Activated CD8-positive, alpha-beta memory T cell treated with anti-CD3 and anti-CD28 coated beads for 48 hours (primary cell): ENCODE measurements around the gene PAX5.

ENCODE experiments used
- DNase-seq, 3 experiments: peaks; one replicate each; pipeline ENCODE4 v3.0.0-alpha.2; 2020; ENCODE audit warnings: low read depth in 2 of 3, low spot score in 2 of 3

Gene PAX5

DNA sequence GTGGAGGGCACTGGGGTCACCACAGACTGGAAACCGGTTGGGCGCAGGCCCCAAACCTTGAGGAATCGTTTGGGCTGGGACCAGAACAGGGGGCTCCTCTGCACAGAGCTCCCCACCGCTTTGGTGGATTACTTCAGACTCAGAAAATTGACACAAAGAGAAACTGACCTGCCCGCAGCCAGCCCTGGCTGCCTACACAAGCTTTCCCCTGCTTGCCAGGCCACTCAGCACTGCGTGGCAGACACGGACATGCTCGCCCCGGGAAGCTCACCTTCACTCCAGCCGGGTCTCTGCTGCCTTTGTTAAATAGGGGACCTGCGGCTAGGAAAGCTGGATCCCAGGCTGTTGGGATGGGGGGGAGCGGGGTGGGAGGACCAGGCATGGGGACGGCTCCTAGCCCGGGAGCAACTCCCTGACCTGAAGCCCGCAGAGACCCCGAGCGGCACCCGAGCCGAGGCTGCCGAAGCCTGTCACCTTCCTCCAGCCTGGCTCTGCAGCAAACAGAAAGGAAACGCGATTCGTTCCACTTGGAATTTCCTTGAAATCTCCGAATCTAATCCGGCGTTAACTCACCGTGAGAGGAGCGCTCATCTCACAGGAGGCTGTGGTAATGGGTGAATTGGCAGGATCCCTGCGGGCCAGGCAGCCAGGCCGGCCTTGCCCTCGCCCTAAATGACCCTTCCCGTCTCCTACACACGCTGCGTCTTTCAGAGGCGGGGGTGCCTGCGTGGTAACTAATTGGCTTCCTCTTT is 8.8 kb downstream of the PAX5 start:
- no peak for DNase-seq

DNA sequence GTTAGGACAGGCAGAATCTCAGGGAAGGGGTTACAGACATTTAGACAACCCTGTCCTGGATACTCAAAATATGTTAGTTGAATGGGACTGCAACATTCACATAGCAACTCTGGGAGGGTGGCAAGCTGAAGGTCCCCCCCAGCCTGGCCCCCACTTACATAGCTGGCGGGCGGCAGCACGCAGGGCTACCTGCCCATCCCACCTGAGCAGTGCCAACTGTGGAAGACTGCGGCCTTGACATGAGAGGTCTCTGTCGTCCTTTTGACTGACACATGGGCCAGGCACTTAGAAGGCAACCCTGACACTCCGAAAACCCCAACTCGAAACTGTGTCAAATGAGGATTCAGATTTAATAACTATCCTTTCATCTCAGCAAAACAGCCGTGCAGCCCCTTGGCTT is 16.5 kb downstream of the PAX5 start:
- no peak for DNase-seq

DNA sequence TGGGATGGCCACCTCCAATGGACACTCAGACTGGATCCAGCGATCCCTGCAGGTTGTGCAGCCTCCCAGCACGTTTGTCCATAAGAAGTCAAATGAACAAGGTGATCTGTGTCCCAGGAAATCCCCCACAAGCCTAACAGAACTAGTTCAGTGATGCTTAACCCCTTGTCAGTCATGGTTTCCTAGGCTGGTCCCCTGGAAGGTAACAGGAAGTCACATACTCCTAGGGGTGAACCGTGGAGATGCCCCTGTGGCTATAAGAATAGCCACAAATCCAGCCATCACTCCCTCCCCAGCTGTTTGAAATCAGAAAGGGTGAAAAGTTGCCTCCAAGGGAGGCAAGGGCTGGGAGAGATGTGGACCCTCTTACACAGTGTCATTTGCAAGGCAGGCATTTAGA is 22.5 kb downstream of the PAX5 start:
- no peak for DNase-seq

DNA sequence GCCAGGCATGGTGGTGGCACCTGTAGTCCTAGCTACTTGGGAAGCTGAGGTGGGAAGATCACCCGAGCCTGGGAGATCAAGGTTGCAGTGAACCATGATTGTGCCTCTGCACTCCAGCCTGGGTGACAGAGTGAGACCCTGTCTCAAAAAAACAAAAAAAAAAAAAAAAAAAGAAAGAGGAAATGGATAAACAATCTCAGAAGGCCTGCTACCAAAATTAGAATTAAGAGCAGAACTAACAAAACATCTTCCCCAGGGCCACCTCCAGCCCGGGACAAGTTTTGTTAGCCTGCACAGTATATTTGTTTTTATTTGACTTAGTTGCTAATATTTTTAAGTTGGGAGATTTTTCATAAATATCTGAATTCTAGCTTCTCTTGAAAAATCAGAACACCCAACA is 23.1 kb downstream of the PAX5 start:
- DNase-seq: no peak

DNA sequence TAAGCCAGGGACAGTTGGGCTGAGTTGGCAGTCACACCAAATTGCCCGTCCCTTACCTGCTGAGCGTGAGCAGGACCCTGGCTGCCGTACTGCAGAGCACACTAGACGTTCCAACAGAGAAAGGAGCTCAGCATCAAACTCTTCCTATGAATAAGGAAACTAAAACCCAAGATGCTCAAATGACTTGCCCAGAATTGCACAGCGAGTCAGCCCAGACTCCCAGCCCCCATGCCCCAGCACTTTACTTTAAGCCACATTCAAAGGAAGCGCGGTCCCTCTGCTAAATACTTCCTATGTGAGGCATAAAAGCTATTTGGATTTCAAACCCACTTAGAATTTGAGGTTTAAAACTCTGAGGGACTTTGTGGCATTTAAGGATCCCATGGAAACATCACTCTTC is 23.9 kb downstream of the PAX5 start:
- no peak for DNase-seq

DNA sequence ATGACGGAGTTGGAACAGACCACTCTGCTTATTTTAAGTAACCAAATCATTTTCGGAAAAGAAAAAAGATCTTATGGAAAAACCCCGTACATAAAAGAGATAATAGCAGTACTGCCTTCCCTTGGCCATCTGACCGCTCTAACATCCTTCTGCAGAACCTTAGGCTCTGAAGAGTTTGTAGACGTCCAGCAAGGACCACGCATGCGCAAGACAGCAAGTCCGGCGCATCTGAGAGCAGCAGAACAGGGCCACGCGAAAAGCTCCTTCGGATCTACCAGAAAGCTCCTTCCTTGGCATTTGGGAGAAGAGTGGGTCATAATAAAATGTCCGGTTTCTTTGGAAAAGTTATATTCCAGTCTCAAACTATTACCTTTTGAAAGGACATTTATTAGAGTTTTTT is 26.8 kb downstream of the PAX5 start:
- no peak for DNase-seq

DNA sequence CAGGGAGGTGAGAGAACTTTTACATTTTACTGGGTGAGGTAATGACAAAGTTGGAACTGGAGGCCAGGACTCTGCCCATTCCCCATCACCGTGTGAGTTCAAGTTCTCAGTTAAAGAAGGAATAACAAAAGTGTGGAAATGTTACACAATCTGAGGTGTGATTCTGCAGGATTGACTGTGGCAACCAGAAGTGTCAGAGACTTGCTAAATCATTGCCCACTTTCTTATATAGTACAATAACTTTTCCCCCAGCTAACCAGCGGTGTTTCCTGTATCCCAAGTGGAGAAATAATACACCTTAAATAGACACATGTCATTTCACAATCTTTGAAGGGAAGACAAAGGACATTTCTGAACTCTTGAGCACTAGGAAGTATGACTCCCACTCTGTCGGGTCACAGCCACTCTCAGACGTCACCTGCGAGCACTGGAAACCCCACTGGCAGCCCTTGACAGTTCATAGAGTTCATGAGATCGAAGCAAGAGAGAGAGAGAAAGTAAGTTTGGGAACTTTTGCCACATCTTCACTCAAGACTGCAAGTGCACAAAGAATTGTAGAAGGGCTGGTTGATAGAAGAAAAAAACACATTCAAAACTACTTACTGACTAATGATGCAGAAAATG is 28.4 kb downstream of the PAX5 start:
- no peak for DNase-seq

DNA sequence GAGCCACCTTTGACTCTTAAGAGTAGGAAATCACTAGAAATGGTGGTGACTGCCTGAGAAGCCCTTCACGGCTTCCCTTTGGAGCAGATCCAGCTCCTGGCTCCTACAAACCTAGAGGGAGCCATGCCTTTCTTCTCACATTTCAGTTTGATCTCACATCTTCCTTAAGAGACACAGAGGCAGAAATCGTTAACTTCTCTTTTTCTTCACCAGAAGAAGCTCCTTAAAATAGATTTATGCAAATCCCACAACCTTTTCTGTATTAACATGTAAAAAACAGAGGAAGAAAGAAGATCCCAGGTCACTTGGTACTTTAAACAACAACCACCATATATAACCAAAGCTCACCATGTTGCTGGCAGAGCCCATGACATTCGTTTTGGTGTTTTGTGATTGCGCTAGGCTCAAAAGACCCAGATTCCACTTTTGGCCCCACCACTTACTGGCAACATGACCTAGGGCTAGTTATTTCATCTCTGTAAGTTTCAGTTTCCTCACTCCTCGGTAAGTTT is 29.6 kb downstream of the PAX5 start:
- DNase-seq: no peak

DNA sequence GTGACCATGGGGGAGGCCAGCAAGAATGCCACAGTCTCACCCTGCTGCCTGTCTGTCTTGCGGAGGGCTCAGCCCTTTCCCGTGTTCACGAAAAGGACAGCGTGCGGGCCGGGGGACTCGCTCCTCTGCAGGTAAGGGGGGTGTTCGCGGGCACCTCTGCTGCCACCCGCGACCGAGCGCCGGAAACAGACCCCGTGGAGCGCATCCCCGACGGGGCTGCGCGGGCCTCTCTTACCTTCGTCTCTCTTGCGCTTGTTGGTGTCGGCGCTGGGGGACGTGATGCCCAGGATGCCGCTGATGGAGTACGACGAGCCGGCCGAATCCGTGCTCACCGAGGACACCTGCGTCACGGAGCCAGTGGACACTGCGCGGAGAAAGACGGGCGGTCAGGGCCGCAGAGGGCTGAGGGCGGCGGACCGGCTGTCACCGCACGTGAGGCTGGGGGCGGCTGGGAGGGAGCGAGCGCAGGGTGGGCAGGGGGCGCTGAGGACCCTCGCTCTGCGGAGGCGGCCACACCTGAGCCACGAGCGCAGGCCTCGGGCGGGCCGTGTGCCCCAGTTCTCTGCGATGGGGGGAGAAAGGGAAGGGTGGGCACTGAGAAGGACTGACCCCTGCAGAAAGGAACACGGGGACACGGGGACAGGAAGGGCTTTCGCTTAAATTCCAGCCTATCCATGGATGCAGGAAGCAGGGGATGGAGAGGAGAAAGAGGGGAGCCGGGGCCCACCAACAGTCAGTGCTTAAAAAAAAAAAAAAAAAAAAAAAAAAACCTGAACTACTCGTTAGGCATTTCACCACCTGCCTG is 31.5 kb downstream of the PAX5 start:
- DNase-seq: no peak

DNA sequence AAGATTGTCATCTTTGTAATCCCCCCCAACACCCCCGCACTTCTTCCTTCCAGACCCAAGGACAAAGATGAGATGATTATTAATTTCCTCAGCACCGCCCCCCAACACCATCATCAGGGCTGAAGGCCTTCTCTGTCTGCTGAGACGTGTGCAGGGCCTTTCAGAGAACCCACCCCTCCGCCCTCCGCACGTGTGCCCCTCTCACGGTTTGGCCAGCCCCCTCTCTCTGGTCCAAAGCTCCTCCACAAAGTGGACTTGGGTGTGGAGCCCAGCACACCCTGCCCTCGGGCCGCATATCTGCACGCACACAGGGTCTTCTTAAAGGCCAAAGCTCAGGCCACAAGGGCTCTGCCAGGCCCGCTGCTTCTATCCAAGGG is 32.0 kb downstream of the PAX5 start:
- no peak for DNase-seq

DNA sequence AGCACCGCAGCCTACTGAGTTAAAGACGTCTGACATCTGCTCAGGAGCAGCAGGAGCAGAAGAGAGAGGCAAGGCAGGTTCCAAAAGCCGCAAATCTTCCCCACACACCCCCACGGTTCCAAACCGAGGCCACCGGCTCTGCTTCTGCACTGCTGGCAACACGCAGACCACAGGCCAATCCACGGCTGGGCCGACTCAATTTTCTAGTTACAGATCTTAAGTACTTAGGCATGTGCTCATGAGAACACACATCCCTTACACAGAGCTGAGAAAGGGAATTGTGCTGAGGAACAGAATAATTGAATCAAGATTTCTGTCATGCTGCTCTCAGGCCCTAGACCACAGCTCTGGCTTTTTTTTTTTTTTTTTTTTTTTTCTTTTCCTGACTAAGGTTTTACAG is 32.6 kb downstream of the PAX5 start:
- no peak for DNase-seq

DNA sequence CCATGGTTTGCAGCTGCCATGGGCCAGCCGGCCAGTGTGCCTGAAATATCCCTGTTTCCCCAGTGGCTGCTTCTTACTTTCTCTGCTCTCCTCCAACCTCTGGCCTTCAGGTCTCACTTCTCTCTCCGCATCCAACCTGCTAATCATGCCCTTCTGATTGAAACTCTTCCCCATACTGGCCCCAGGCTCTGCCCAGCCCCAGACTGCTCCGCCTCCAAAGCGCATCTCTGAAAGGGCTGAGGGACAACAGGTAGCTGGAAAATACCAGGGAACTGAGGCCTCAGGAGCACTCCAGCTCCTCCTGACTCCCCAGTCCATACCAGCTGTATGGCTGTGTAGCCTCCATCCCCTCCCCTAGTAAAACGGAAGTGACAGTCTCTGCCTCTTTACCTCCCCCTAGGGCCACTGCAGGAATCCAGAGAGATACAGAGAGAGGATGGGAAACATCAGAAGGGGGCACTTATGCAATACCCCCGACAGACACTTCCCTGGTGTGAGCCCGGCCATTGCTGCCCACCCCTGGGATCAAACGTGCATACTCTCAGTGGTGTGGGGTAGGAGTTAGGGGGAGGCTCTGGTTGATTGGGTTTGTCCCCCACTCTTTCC is 34.2 kb downstream of the PAX5 start:
- no peak for DNase-seq

DNA sequence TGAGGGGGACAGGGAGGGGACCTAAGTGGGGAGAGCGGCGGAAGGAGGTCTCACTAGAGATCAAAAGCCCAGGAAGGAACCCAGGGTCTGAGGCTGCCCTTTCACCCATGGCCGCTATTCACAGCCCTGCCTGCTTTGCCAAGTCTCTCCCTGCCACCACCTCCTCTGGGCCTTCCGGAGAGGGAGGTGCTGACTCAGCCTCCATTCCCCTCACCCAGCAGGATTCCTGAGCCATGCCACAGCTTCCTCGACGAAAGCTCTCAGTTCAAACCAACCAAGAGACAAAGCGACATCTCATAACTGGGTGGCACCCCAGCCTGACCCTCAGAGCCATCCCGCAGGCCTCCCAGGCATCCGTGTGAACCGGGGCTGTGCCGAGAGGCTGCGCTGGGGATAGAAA is 36.7 kb downstream of the PAX5 start:
- DNase-seq: no peak

DNA sequence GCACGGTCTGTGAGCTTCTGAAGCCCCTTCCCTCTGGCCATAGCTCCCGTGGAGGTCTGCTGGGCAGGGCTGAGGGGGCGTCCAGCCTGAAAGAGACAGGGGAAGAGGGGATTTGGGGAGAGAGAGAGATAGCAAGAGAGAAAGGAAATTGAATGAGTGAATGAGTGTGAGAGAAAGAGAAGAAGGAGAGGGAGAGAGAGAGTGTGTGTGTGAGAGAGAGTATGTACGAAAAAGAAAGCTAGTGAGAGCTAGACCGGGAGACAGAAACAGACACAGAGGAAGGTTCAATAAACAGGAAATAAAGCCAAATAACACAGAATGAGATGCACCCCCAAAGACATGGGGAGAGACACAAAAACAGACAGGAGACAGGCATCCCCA is 37.4 kb downstream of the PAX5 start:
- DNase-seq: no peak

DNA sequence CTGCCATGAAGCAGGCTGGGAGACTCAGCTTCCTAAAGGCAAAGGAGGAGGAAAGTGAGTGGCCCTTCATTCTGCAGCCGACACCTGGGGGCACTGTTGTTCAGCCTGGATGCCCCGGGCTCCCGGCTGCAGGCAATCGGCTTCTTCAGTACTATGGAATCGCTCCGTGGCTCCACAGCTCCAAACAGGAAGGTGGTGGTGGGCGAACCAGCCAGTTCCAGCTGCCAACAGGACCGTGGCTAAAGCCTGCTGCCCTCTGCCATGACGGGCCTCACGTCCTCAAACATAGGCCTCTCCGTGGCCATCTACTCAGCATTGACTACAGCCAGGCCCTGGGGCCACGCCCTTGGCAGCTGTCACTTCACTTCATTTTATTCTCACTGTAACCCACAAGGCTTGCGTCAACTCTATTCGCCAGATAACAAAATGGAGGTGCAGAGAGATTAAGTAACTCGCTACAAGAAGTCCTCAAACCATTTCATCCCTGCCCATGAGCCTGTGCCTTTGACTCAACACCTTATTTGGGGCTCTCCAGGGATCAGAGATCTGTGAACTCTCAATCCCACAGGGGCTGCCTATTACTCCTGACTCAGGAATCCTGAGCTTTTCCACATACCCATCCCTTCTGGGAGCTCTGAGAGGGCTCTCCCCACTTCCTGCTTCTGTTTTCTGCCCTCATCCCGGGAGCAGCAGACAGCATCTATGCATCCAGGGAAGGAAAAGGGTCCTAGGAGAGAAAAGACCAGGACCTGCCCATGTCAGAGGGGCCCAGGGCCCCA is 38.0 kb downstream of the PAX5 start:
- no peak for DNase-seq

DNA sequence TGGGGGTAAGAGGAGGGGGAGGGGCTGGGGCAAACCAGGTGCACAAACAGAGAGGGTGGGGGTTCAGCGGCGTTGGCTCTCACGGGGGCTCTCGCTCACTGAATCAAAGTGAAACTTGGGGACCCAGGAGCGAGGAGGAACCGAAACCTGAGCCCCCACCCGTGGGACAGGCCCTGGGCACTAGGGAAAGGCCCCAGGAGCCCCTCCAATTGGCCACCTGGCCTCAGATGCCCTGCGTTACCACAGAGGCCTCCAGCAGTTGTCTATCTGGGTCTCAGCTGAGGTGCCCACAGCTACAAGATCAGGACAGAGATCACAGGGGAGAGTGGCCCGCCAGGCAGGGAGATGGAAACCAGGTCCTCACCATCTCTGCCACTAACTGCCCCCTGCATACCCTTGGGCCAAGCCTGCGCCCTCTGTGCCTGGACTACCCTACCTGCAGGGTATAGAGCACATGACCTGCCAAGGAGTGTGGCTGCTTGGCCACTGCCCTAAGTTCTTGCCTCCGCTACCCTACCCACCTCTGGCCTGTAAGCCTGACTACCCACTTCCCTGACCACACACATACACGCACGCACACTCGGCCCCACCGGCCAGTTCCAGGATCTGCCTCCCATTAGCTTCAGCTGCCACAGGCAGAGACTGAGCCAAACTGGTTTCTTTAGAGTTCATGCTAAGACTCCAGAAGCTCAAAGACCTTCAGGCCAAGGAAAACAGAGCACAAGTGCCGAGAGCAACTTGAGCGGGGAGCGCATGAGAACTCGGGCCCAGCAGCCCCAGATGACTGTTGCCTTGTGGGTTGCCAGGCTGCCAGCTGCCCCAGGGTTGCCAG is 39.9 kb downstream of the PAX5 start:
- DNase-seq: no peak

DNA sequence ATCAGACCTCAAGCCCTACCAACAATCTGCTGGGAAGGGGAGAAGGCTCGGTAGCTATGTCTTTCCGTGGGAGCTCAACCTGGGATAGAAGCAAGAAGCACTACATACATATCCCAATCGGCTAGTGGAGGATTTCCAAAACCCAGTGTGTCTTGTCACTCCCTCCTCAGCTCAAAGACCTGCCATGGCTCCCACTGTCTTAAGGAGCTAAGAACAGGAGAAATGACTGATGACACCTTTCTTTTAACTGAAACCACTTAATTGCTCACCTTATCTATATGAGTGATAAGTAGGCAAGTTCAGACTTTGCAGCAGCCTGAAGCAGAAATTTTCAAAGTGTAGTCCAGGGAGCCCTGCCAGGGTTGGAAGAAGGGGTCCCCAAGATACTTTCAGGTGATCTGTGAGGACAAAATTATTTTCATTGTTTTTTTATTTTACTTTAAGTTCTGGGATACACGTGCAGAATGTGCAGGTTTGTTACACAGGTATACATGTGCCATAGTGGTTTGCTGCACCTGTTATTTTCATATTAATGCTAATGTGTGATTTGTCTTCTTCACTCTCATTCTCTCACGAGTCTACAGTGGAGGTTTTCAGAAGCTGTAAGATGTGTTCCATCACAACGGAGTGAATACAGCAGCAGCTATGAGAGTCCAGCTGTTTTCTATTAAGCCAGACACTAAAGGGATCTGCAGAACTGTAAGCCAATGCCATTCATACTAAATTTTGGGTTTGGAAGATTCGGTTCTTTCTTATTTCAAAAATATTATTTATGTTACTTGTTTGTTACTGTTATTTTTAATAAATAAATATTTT is 41.4 kb downstream of the PAX5 start:
- DNase-seq: no peak

DNA sequence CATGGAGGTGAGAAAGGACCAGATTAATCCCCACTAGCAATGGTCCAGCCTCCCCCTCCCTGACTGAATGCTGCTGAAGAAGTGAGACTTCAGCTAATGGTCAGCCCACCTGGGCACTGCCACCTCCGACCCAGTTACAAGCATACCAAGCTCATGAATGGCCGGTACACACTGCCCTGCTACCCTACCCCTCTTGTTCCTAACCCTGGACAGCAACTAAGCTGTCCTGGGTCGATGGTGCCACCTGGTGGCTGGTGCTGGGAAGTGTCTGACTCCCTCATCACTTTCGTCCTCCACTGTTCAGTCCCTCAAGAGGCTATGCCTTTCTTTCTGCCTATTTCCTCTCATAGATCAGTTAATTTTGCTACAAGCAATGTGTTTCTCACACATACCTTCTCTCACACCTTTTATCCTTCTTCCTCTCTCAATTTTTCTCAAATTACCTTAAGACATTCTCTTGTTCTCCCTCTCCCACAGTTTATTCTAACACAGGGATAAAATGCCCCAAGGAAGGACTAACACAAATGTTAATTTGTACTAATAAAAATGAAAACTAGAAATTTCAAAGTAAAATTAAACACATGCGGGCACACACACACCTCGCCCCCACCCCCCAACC is 42.4 kb downstream of the PAX5 start:
- DNase-seq: peak in 2 of 3 experiments; percentile 27 to 41

DNA sequence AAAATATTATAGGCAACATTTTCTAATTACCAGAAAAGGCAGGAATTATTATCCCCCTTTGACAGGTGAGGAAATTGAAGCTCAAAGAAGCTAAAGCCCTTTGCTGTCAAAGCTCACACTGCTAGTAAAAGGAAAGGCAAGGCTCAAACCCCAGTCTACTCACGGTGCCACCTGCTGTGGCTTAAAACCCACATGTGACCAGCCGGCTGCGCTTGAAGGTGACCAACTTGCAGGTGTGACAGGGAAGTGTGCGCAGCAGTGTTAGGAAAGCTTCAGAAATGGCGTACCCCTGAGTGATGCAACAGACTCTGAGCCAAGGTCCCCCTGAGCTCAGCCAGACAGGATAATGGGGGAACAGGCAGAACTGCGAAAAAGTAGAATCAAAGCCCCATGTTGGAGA is 45.2 kb downstream of the PAX5 start:
- no peak for DNase-seq
